ENCODE results near the gene CRY1.
"Not testable (repeated sequence)": the region's sequence is repeated elsewhere in the genome, so short reads cannot be mapped to it uniquely, and the experiment has no call there.

CRY1 gene

GRCh38 chr12:107115119-107115518 is 21.8 kb upstream of the CRY1 start:
- H3K27ac ChIP-seq = no peak overlapping the region
- H3K4me1 ChIP-seq (ENCODE audit: control insufficient read depth in 1 of 2, insufficient read depth in 1 of 2, low read depth in 1 of 2, low read length in 1 of 2) = no peaks in the 10 kb centered on the region
- TF ChIP-seq CTCF (IDR thresholded peaks at IDR 0.05) = no peak

GRCh38 chr12:107111314-107111713 is 18.0 kb upstream of the CRY1 start:
- H3K27ac ChIP-seq = no peak overlapping the region
- H3K4me1 ChIP-seq (ENCODE audit: control insufficient read depth in 1 of 2, insufficient read depth in 1 of 2, low read depth in 1 of 2, low read length in 1 of 2) = no peaks in the 10 kb centered on the region
- peaks cover 9% of the 10 kb centered on the region for H3K27me3 ChIP-seq
- H3K9me3 ChIP-seq = no peaks in the 10 kb centered on the region
- H3K4me3 ChIP-seq (ENCODE audit: low read depth in 1 of 2, low read length in 1 of 2) = no peak overlapping the region
- no peaks in the 10 kb centered on the region for H3K36me3 ChIP-seq
- no peak for TF ChIP-seq CTCF (IDR thresholded peaks at IDR 0.05)

More at GRCh38 chr12:107115119-107115518, 21.8 kb upstream of the CRY1 start:
- H3K36me3 ChIP-seq = no peaks in the 10 kb centered on the region
- no peaks in the 10 kb centered on the region for H3K9me3 ChIP-seq
- no peak overlapping the region for H3K4me3 ChIP-seq (ENCODE audit: low read depth in 1 of 2, low read length in 1 of 2)
- H3K27me3 ChIP-seq = peaks cover 9% of the 10 kb centered on the region

DNA sequence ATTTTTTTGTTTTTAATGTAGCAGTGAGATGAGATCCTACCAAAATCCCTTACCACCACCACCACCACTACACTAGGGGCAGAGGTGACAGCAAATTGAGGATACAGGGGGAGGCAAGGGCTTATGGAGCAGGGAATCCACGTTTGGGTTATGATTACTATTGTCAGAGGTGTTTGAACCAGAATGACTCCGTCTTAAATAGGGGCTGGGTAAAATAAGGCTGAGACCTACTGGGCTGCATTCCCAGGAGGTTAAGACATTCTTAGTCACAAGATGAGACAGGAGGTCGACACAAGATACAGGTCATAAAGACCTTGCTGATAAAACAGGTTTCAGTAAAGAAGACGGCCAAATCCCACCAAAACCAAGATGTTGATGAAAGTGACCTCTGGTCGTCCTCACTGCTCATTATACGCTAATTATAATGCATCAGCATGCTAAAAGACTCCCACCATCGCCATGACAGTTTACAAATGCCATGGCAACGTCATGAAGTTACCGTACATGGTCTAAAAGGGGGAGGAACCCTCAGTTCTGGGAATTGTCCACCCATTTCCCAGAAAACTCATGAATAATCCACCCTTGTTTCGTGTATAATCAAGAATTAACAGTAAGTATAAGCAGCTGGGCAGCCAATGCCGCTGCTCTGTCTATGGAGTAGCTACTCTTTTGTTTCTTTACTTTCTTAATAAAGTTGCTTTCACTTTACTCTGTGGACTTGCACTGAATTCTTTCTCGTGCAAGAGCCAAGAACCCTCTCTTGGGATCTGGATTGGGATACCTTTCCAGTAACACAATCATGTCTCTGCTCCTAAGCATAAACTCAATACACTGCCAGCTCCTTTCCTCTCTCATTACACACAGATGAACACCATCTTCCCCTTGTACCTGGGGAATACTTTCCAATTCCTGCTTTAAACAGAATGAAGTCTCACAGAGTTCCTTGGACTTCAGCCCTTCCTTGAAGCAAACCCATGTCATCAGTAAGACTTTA is 16.7 kb upstream of the CRY1 start:
- H3K4me1 ChIP-seq (ENCODE audit: control insufficient read depth in 1 of 2, insufficient read depth in 1 of 2, low read depth in 1 of 2, low read length in 1 of 2) = no peaks in the 10 kb centered on the region
- no peaks in the 10 kb centered on the region for H3K9me3 ChIP-seq
- no peak overlapping the region for H3K4me3 ChIP-seq (ENCODE audit: low read depth in 1 of 2, low read length in 1 of 2)
- H3K36me3 ChIP-seq = no peaks in the 10 kb centered on the region
- no peak overlapping the region for H3K27ac ChIP-seq
- TF ChIP-seq CTCF (IDR thresholded peaks at IDR 0.05) = no peak
- peaks cover 13% of the 10 kb centered on the region for H3K27me3 ChIP-seq

DNA sequence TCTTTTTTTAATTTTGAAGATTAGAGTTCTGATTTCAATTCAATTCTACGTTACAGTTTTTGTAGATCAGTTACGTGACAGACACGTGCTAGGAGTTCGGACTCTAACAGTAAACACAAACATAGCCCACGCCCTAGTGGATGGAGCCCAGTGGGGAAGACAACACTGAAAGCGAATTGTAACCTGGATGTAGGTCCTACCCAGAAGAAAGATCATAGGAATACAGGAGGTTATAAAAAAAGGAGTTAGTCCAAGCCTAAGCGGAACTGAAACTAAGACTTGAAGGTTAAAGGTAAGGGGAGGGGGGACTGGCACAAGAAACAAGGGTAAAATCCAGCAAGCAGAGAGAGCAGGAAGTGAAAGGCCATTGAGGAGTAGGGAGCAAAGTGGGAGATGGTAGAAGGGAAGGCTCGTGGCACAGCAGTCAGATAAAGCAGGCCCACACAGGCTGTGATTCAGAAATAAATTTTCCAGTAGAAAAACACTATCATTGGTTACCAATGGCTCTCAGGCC is 15.7 kb upstream of the CRY1 start:
- Histone ChIP-seq H3K9me3 (no peaks in the 10 kb centered on the region), H3K4me1 (ENCODE audit: control insufficient read depth in 1 of 2, insufficient read depth in 1 of 2, low read depth in 1 of 2, low read length in 1 of 2) (no peaks in the 10 kb centered on the region), H3K27me3 (peaks cover 13% of the 10 kb centered on the region), H3K4me3 (ENCODE audit: low read depth in 1 of 2, low read length in 1 of 2) (no peak overlapping the region), H3K27ac (no peak overlapping the region), H3K36me3 (no peaks in the 10 kb centered on the region)
- TF ChIP-seq CTCF (IDR thresholded peaks at IDR 0.05) = no peak

- not testable (repeated sequence) for H3K36me3 ChIP-seq; H3K4me3 ChIP-seq (ENCODE audit: low read depth in 1 of 2, low read length in 1 of 2); H3K9me3 ChIP-seq; H3K4me1 ChIP-seq (ENCODE audit: control insufficient read depth in 1 of 2, insufficient read depth in 1 of 2, low read depth in 1 of 2, low read length in 1 of 2); H3K27ac ChIP-seq
- H3K27me3 ChIP-seq = peaks cover 13% of the 10 kb centered on the region
Measured at GRCh38 chr12:107108366-107108765, 15.0 kb upstream of the CRY1 start.

DNA sequence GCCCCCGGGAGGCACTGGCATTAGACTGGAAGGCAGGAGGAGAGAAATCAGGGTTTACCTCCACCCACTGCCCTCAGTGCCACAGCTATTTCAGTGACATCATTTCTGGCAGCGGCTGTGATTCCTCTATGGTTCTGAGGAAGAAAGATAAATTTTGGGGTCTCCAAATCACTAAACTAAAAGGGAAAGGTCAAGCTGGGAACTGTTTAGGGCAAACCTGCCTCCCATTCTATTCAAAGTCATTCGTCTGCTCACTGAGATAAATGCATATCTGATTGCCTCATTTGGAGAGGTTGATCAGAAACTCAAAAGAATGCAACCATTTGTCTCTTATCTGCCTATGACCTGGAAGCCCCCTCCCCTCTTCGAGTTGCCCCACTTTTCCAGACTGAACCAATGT is 14.0 kb upstream of the CRY1 start:
- H3K27ac ChIP-seq = no peak overlapping the region
- H3K9me3 ChIP-seq = no peaks in the 10 kb centered on the region
- H3K4me3 ChIP-seq (ENCODE audit: low read depth in 1 of 2, low read length in 1 of 2) = no peak overlapping the region
- H3K27me3 ChIP-seq = peaks cover 13% of the 10 kb centered on the region
- H3K36me3 ChIP-seq = no peaks in the 10 kb centered on the region
- no peak for TF ChIP-seq CTCF (IDR thresholded peaks at IDR 0.05)
- no peaks in the 10 kb centered on the region for H3K4me1 ChIP-seq (ENCODE audit: control insufficient read depth in 1 of 2, insufficient read depth in 1 of 2, low read depth in 1 of 2, low read length in 1 of 2)

All from neutrophil (primary cell).